ENCODE results near the gene RPL36.

GRCh38 chr19:5695649-5696195 lies 5.6 kb downstream of the RPL36 start:
- TF ChIP-seq CTCF (IDR thresholded peaks at IDR 0.05; ENCODE audit: low read length): no peak
- TF ChIP-seq EZH2 (optimal IDR thresholded peaks at IDR 0.05; ENCODE audit: low read depth, low read length): no peak
